Activated CD4-positive, alpha-beta T cell treated with anti-CD3 and anti-CD28 coated beads, Interleukin-2, Interleukin-6, amounts not matched to agents 100 ng/mL and 50 ng/mL, durations not matched to agents 16 hours and 8 hours (primary cell): ENCODE data around the gene GALR2.
"Not testable (repeated sequence)": the region's sequence is repeated elsewhere in the genome, so short reads cannot be mapped to it uniquely, and the experiment has no call there.

ENCODE experiments used
- DNase-seq: peaks from one replicate; pipeline ENCODE4 v3.0.0-alpha.2; 2020

GALR2 gene, protein sequence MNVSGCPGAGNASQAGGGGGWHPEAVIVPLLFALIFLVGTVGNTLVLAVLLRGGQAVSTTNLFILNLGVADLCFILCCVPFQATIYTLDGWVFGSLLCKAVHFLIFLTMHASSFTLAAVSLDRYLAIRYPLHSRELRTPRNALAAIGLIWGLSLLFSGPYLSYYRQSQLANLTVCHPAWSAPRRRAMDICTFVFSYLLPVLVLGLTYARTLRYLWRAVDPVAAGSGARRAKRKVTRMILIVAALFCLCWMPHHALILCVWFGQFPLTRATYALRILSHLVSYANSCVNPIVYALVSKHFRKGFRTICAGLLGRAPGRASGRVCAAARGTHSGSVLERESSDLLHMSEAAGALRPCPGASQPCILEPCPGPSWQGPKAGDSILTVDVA

DNA sequence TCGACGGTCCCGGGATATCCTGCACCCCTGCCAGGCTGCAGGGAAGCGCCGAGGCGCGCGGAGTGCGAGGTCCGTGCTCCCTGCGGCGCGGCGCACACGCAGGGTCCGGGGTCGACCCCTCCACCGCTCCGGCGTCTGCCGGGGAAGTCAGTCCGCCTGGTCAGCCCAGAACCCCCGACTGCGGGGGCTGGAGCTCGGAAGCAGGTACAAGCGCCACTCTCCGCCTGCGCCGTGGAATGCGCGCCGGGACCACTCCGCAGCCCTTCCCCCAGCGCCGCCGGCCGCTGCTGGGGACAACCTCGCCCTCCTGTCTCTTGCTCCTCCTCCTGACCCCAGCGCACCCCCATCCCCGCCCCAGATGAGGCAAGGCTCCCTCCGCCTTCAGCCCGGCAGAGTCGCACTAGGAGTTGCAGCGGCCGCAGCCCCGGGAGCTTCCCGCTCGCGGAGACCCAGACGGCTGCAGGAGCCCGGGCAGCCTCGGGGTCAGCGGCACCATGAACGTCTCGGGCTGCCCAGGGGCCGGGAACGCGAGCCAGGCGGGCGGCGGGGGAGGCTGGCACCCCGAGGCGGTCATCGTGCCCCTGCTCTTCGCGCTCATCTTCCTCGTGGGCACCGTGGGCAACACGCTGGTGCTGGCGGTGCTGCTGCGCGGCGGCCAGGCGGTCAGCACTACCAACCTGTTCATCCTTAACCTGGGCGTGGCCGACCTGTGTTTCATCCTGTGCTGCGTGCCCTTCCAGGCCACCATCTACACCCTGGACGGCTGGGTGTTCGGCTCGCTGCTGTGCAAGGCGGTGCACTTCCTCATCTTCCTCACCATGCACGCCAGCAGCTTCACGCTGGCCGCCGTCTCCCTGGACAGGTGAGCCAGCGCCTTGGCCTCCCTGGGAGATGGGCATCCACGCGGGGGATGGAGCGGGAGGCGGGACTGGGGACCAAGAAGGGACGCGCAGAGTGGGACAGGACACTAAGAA, at the start of gene GALR2:
Gene GALR2 (plus strand): TSS at position 392 of the 974 bp plus-strand sequence. CDS start 103 bp downstream, at position 495.
- no peak for DNase-seq

DNA sequence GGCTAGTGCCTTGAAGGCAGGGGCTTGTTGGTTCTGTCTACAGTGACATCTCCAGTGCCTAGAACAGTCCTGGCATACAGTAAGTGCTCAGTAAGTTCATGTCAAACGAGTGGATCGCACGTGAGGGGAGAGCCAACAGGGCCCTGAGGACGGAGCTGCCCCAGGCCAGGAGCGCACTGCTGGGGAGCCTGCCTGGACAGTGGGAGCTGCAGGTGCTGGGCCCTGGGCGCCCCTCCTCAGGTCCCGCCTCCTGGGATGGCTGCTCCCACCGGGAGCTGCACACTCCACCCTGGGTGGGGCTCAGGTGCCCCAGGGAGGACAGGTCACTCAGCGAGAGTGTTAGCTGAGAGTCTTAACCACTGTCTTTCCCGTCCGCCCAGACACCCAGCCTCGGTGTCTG, 49.3 kb upstream of the GALR2 start:
- no peak for DNase-seq

DNA sequence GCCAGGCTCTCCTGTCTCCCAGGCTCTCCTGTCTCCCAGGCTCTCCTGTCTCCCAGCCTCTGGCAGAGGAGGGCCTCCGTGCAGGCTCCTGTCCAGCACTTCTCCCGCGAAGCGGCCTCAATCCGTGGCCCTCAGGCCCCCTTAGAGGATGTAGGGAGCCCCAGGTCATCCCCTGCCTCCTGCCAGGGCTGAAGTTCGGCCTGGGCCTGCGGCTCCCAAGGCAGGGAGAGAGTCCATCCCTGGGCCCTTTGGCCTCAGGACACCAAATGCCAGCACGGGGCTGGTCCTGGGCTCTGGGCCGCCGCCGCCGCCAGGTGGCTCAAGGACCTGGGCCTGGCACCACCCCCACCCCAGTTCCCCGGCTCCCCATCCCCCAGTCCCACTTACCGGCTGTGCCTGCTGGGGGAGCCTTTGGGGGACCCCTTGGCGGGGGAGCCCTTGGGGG, 47.8 kb upstream of the GALR2 start:
- DNase-seq: no peak

DNA sequence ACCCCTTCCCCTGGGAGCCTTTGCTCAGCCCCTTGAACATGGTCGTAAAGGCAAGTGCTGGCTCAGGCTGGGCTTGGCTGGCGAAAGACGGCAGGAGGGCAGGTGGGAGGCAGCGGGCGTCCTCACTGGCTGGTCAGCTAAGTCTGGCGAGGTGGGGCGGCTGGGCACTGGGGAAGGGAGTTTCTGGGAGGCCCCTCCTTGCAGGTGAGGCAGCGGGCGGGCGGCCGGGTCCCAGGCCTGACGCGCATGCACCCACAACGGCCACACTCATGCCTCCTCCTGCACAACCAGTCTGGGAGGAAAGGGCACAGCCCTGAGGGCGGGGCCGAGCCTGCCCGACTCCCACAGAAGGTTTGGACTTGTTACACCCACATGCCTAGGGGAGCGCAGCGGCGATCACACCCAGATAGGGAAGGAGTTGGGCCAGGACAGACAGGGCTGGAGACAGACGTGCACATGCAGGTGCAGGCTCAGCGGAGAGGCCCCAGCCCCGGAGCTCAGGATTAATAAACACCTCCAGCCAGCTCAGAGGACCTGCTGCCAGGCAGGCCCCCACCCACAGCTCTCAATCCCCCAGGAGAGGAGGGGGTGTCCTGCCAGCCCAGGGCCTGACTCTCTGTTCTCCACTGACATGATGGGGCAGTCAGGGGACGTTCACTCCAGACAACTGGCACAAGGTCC, 47.3 kb upstream of the GALR2 start, which contains the start of gene EVPL:
Gene EVPL (minus strand): TSS at position 148 of the 681 bp plus-strand sequence. CDS start 108 bp downstream, at position 40.
- DNase-seq: no peak

DNA sequence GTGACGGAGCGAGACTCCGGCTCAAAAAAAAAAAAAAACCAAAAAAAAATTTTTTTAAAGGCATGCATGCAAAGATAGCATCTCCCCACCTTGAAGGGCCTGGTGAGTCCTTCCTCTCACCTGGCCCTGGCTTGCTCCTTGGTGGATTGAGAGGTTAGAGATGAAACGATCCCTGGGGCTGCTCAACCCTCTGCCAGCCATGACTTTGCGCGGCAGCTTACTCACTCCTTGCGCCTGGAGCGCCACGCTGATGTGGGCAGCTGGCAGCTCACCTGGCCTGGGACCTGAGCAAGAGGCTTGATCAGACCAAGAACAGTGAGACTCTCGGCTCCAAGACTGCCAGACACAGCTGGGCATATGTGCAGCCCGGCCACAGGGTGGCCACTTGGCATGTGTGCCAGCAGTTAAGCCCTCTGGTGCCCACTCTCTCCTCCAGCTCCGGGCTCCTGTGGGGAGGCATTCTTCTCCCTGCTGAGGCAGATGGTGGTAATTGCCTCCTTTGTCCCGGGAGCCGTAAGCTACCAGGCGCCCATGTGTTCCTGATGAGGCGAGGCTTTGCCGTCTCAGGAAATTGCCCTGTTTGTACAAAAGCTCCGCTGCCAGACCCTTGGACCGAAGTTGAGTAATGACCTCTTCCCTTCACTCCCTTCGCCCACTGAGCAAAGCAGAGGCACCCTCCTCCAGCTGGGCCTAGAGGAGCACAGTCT, 42.4 kb upstream of the GALR2 start:
- no peak for DNase-seq

DNA sequence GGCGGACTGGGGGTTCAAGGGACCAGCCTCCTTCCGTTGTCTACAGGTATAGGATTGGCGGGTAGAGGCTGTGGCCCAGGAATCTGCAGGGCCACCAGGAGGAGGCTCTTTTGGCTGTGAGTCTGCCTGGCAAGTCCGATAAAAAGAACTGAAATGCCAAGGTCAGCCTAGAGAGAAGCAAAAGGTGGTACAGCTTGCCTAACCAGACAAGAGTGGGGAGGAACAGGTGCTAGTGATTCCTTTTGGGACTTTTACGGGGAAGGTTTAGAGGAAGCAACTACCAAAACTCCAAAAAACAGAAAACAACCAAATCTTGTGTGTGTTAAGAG, 41.8 kb upstream of the GALR2 start:
- no peak for DNase-seq

DNA sequence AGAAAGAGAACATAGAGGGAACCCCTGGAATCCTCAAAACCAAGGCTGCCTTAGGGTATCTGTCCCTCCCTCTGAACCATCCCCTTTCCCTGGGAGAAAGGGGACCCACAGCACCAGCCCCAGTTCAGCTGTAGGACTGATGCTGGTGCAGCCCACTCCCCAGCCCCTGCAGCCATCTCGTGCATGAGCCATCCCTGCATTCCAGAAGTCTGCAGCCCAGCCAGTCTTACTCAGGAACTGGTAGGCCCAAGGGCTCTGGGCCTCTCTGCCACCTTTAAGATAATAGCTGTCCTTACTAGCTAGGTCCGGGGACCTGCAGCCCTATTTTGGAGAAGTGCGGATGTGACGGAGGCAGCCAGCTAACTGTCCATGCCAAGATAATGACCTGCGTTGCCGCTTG, 41.4 kb upstream of the GALR2 start:
- no peak for DNase-seq

DNA sequence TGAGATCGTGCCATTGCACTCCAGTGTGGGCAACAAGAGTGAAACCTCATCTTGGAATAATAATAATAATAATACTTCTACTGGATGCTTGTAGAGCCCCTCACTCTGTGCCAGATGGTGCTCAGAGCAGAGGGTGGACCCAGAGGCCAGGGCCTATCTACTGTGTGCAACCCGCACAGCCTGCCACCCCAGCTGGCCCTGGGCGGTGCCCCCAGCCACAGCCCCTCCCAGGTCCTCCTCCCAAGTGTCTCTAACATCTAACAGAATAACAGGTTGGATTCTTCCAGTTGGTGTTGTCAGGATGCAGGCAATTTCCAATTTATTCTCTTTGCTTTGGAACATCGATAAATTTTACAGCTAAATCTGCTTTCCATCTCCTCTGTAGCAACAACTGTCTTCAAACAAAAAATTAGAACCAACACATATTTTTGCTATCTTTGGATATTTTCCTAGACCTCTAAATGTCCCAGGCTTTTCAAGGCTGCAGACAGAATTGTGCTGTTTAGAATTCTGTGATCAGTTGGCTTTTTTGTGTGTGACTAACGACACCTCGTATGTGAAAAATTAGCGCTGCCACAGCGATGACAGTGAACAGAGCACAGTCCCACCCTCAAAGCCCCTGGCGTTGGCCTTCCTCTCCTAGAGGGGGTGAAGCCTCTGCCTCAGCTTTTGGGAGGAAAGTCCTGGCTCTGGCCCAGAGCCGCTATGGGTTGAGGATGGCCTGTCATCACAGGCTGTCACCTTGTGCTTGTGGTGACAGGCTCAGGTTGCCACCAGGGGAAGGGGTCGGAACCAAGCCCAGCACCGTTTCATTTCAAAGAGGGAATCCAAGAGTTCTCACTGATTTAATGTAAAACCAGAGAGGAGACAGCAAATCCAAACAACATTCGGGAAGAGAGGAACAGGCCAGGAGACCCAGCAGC, 39.9 kb upstream of the GALR2 start:
- no peak for DNase-seq

DNA sequence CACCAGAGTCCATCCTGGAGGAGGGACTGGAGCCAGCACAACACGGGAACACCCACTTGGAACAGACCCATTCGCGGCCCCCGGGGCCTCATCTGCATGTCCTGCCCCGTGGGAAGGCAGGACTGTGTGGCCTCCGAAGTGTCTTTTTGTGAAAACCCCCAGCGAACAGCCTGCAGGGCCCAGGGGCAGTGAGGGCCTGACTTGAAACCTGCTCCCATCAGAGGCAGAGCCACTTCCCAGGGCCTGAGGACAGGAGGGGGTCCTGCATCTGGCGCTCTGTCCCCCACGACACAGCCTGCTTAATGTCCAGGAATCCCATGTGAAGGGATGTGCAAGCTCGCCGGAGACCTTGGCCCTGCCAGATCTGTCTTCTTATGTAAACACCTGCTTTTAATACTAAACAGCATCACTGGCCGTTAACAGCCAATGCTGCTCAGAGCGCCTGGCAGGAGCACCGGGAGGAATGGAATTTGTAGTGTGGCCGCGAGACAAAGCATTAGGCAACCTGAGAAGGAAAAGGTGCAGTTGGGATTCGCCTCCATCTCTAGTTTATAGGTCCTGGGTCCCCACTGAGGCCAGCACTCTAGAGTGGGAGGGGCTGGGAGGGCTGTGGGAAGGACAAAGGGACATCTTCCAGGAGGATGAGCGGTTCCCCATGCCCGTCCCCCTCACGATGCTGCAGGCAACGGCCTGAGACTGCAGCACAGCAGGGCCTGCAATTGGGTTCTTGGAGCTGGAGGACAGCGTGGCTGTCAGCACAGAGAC, 37.9 kb upstream of the GALR2 start:
- DNase-seq: no peak

DNA sequence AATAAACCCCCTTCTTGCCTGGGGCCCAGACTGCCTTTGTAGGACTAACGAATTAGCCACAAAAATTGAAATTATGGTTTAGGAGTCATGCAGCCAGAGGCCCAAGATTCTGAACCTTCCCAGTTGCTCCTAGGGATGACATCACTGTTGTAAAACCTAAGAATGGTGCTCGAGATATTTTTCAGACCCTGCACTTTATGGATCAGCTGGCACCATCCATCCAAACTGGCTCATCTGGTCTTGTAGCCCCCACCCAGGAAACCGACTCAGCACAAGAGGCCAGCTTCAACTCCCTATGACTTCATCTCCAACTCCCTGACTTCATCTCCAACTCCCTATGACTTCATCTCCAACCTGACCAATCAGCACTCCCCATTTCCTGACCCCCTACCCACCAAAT, 36.5 kb upstream of the GALR2 start:
- no peak for DNase-seq

DNA sequence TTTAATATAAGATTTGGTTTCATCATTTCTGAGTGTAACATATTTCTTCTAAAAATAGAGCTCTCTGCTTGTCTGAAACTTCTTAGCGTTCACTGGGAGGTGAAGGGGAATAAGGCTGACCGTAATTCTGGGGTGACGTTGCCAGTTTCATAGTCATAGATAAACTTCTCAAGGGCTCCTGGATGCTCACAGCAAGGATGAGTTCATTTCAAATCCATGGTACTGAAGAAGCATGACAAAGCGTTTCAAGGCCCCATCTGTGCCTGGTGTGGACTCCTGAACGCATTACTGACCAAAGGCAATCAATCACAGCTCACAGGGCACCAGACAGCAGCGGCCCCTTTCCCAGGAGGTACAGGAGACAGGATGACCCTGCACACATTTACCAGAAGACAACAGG, 35.5 kb upstream of the GALR2 start:
- no peak for DNase-seq

DNA sequence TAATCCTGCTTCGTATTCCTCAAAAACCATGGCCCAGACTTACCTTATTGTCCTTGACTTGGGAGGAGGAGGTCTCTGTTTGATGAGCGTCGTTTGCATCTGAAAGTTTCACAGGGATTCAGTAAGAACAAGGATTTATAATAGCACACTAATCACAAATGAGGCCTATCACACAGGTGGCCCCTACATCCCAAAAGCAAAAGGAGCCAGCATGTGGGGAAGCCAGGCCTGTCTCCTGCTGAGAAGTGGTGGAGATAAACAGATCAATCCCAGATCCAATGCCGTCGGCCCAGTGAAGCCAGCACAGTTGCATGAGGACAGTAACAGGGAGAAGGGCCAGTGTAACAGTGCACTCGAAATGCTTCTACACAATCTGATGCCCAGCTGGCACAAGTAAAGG, 34.2 kb upstream of the GALR2 start:
- no peak for DNase-seq

DNA sequence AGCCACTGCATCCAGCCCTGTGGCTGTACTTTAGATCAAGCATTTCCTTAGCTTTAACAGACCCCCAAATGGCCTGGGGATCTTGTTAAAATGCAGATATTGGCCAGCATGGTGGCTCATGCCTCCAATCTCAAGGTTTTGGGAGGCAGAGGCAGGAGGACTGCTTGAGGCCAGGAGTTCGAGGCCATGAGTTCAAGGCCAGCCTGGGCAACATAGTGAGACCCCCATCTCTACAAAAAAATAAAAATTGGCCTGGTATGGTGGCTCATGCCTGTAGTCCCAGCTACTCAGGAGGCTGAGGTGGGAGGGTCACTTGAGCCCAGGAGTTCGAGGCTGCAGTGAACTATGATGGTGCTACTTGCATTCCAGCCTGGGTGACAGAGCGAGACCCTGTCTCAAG, 31.7 kb upstream of the GALR2 start:
- not testable (repeated sequence) for DNase-seq

DNA sequence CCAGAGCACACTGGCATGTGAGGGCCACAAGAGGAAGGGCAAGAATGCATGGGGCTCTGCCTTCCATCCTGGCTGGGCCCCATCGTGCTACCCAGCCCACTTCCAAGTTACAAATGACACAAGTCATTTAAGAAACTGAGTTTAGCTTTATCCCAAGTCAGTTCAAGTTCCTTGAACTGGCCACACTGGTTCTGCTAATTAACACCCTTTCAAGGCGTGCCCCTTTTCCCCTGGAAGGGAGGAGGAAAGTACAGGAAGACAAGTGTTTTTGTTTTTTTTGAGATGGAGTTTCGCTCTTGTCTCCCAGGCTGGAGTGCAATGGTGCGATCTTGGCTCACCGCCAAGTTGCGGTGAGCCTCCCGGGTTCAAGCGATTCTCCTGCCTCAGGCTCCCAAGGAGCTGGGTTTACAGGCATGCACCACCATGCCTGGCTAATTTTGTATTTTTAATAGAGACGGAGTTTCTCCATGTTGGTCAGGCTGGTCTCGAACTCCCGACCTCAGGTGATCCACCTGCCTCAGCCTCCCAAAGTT, 30.0 kb upstream of the GALR2 start:
- DNase-seq: not testable (repeated sequence)

DNA sequence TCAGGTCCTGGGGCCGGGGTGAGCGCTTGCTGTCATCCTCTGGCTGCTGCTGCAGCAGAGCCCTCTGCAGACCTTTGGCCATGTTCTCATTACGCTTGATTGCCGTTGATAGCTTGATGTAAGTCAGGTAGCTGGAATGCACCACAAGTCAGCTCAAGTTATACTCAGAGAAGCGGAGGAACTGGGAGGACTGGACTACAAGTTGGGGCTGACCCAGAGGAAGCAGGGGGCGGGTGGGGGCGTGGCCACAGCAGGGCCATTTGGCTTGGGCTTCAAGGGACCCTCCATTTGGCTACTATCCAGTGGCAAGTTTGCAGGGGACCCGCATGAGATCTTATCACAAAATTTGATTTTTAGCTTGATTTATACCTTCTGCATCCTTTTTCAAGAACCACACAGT, 28.5 kb upstream of the GALR2 start:
- no peak for DNase-seq

DNA sequence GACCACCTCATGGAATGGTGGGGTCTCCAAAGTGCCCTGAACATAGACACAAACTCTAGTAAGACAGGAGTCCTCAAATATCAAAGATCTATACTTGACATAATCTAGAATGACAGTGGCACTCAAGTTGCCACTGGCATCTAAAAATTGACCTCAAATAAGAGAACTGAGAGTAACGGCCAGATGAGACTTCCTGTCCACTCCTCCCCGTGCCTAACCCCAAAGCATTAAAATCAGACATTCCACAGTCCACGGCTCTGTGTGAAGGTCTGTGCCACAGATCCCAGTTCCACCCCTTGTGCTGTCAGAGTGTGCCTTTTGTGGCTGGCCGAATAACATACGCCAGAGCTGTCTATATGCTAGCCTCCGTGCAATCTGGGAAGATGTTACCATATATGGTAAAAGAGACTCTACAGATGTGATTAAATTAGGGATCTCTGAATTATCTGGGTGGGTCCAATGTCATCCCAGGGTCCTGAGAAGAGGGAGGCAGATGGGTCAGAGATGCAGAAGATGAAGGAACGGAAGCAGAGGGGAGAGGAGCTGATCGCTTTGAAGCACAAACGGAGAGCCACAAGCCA, 26.5 kb upstream of the GALR2 start:
- no peak for DNase-seq

DNA sequence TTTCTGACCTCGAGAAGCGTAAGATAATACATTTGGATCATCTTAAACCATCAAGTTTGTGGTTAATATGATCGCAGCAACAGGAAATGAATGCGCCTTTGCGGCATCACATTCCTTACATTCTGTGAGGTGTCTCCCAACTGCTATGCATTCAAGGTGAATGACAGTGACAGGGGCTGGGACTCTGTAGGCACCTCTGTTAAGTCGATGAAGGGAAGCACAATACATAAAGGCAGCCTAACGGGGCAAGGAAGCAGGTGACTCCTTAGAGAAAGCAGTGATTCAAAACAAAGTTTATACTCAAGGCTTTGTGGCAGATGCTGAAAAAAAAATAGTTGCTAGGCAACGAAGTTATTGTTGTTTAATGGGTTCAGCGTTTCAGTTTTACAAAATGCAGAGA, 25.9 kb upstream of the GALR2 start:
- no peak for DNase-seq

DNA sequence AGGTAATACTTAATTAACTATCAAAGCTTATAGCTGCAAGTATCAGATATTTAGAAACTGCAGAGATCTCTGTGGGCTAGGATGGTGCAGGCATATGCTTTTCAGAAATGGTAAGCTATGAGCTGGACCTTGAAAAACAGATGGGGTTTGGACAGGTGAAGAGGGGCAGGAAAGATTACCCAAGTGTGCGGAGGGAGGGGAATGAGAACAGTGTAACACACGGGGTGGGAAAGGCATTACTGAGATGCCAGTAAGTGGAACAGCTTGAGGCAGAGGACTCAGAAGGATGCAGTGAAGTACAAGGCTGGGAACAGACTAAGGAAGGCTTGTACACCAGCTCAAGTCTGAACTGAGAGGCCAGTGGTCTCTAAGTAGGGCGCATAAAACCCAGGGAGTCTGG, 25.3 kb upstream of the GALR2 start:
- no peak for DNase-seq

DNA sequence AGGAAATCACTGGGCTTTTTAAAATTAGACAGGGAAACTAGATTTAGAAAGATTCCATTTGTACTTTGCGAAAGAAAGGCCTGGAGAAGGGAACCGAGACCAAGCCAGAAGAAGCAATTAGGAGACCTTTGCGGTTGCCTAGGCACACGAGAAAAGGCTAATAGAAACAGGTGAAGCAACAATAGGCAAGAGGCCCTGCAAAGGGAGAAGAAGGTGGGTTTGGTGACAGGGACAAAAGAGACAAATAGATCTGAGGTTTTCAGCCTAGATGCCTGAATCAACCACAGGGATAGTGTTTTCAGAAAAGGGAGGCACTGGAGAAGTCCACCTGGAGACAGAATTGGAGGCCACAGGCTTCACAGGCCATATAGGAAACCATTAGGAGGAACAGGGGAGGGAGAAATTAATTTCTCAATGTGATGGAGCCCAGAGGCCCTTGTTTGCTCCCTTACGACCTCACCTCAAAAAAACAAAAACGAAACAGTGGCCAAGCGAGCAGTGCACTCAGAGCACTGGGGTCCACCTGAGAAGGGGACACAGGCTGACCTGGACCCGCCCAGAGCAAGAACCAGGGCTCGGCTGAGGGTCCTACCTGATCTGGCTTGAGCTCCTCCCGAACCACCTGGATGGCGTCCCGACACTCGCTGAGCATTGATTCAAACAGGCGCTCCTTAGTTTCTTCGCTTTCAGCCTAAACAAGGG, 24.6 kb upstream of the GALR2 start:
- no peak for DNase-seq
